Choroid plexus epithelial cell (primary cell): ENCODE data around the gene SUGP2.

ENCODE experiments used
- DNase-seq: peaks from one replicate; pipeline ENCODE4 v3.0.0-alpha.2; 2010; ENCODE audit warnings: low read depth
- H3K4me3 ChIP-seq: 2 replicates; pipeline ENCODE4 v1.5.1; 2011; ENCODE audit warnings: low read depth, mild to moderate bottlenecking, control low read depth, low read length, moderate library complexity
- CTCF ChIP-seq: conservative IDR thresholded peaks from 2 replicates; pipeline ENCODE4 v1.5.1; 2011; ENCODE audit warnings: low read depth, mild to moderate bottlenecking, control low read depth, inconsistent platforms, low read length, moderate library complexity

The SUGP2 gene

GRCh38 chr19:18991006-18991405, 42.3 kb downstream of the SUGP2 start:
- DNase-seq = no peak
- no peak for TF ChIP-seq CTCF

GRCh38 chr19:18990128-18990708, 43.1 kb downstream of the SUGP2 start:
- no peak overlapping the region for H3K4me3 ChIP-seq
- TF ChIP-seq CTCF = no peak
- DNase-seq = no peak

More at GRCh38 chr19:18991006-18991405, 42.3 kb downstream of the SUGP2 start:
- H3K4me3 ChIP-seq = no peak overlapping the region

GRCh38 chr19:18989316-18989715, 44.0 kb downstream of the SUGP2 start:
- TF ChIP-seq CTCF = no peak
- DNase-seq = no peak
- H3K4me3 ChIP-seq = no peak overlapping the region

GRCh38 chr19:18987456-18987855, 45.9 kb downstream of the SUGP2 start:
- TF ChIP-seq CTCF = no peak
- H3K4me3 ChIP-seq = no peak overlapping the region
- DNase-seq = no peak

- no peak for DNase-seq
- no peak overlapping the region for H3K4me3 ChIP-seq
- no peak for TF ChIP-seq CTCF
Observed at GRCh38 chr19:18985257-18985656, 48.1 kb downstream of the SUGP2 start.

- H3K4me3 ChIP-seq = no peak overlapping the region
- no peak for DNase-seq
- no peak for TF ChIP-seq CTCF
Observed at GRCh38 chr19:18984251-18984650, 49.1 kb downstream of the SUGP2 start.

DNA sequence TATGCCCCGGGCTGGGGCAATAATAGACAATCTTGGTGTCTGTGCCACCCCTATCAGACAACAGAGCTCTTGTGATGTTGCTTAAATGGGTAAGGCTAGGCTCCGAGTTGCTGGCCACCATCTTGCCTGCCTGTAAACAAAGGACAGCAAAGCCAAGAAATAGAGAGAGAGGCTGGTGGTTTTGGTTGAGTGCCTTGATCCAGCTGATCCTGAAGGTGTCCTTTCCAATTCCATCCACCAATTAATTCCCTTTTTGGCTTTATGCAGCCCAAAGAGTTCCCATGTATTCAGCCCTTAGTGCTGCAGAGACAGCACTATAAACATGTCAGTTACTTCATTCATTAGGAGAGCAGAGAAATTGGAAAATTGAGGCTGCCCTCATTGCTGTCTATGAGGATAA, 50.6 kb downstream of the SUGP2 start:
- no peak for TF ChIP-seq CTCF
- H3K4me3 ChIP-seq = no peak overlapping the region
- no peak for DNase-seq
